HL-60 (cell line): ENCODE data around the gene RILP.

ENCODE experiments used
- CTCF ChIP-seq: IDR thresholded peaks from one replicate; pipeline ENCODE4 v1.5.1; 2011; ENCODE audit warnings: low read length, control low read depth, inconsistent platforms; ENCODE audit not compliant: insufficient read depth
- GABPA ChIP-seq: IDR thresholded peaks from 2 replicates; pipeline ENCODE4 v1.6.1; 2012; ENCODE audit warnings: low read depth
- SPI1 ChIP-seq: IDR thresholded peaks from 2 replicates; pipeline ENCODE4 v1.6.1; 2012; ENCODE audit warnings: low read depth, mild to moderate bottlenecking, borderline replicate concordance

- no peak for TF ChIP-seq CTCF
- no peak for TF ChIP-seq GABPA
- TF ChIP-seq SPI1 = no peak
Measured at GRCh38 chr17:1628856-1629503, 20.7 kb downstream of the RILP start.
